KMS-11 (cell line): Measurements from ENCODE around the gene VAV2.

ENCODE experiments used
- H2AFZ ChIP-seq: fragments of 200-600 bp; sonication (generic); 2 replicates; pipeline ENCODE4 v1.6.1; 2016; ENCODE audit warnings: antibody characterized with exemption, mixed run types, low read depth
- H3K27ac ChIP-seq: fragments of 200-600 bp; sonication (generic); 2 replicates; pipeline ENCODE4 v1.6.1; 2016; ENCODE audit warnings: mild to moderate bottlenecking, mixed run types
- H3K27me3 ChIP-seq: fragments of 200-600 bp; sonication (generic); 2 replicates; pipeline ENCODE4 v1.6.1; 2017; ENCODE audit warnings: mild to moderate bottlenecking, low read depth, mixed run types, moderate library complexity; ENCODE audit not compliant: insufficient read depth
- H3K36me3 ChIP-seq: fragments of 200-600 bp; sonication (generic); 2 replicates; pipeline ENCODE4 v1.6.1; 2017; ENCODE audit warnings: mild to moderate bottlenecking, mixed run types; ENCODE audit not compliant: insufficient read depth
- H3K4me1 ChIP-seq: fragments of 200-600 bp; sonication (generic); 2 replicates; pipeline ENCODE4 v1.6.1; 2016; ENCODE audit warnings: mild to moderate bottlenecking, low read depth, mixed run types; ENCODE audit not compliant: poor library complexity, severe bottlenecking
- H3K4me2 ChIP-seq: fragments of 200-600 bp; sonication (generic); 2 replicates; pipeline ENCODE4 v1.7.0; 2016; ENCODE audit warnings: mild to moderate bottlenecking, mixed run types
- H3K4me3 ChIP-seq: fragments of 200-600 bp; sonication (generic); IDR thresholded peaks from 2 replicates; pipeline ENCODE4 v1.6.1; 2017; ENCODE audit warnings: low read depth, low read length, mixed read lengths; ENCODE audit not compliant: insufficient read depth
- H3K79me2 ChIP-seq: fragments of 200-600 bp; sonication (generic); 2 replicates; pipeline ENCODE4 v1.6.1; 2016; ENCODE audit warnings: low read depth, mixed run types; ENCODE audit not compliant: insufficient read depth
- H3K9ac ChIP-seq: fragments of 200-600 bp; sonication (generic); 2 replicates; pipeline ENCODE4 v1.6.1; 2016; ENCODE audit warnings: mild to moderate bottlenecking, mixed run types
- H4K20me1 ChIP-seq: fragments of 200-600 bp; sonication (generic); 2 replicates; pipeline ENCODE4 v1.6.1; 2016; ENCODE audit warnings: mild to moderate bottlenecking, mixed run types; ENCODE audit not compliant: insufficient read depth
- CTCF ChIP-seq: fragments of 200-600 bp; sonication (generic); conservative IDR thresholded peaks from 2 replicates; pipeline ENCODE4 v1.6.1; 2017; ENCODE audit warnings: low read depth, mild to moderate bottlenecking, antibody characterized with exemption, low read length, moderate library complexity, mixed read lengths

Gene VAV2

GRCh38 chr9:133784731-133785561 is 207.2 kb downstream of the VAV2 start:
- no peak for TF ChIP-seq CTCF
- Histone ChIP-seq H4K20me1 (no peaks in the 10 kb centered on the region), H3K9ac (no peak overlapping the region), H3K36me3 (no peaks in the 10 kb centered on the region), H3K27me3 (no peaks in the 10 kb centered on the region), H2AFZ (no peak overlapping the region), H3K27ac (no peak overlapping the region), H3K4me1 (no peaks in the 10 kb centered on the region), H3K79me2 (no peaks in the 10 kb centered on the region), H3K4me3 (no peak overlapping the region), H3K4me2 (no peak overlapping the region)

- Histone ChIP-seq H3K9ac (no peak overlapping the region), H3K27me3 (no peaks in the 10 kb centered on the region), H3K27ac (no peak overlapping the region), H3K4me3 (no peak overlapping the region), H4K20me1 (no peaks in the 10 kb centered on the region), H3K36me3 (no peaks in the 10 kb centered on the region), H3K4me1 (no peaks in the 10 kb centered on the region), H3K4me2 (no peak overlapping the region), H2AFZ (no peak overlapping the region), H3K79me2 (no peaks in the 10 kb centered on the region)
- TF ChIP-seq CTCF = no peak
These were observed 208.8 kb downstream of the VAV2 start for GRCh38 chr9:133783331-133783731.

GRCh38 chr9:133782157-133783130 is 209.7 kb downstream of the VAV2 start:
- H4K20me1 ChIP-seq = no peaks in the 10 kb centered on the region
- no peaks in the 10 kb centered on the region for H3K79me2 ChIP-seq
- peak; percentile 68 for TF ChIP-seq CTCF
- no peaks in the 10 kb centered on the region for H3K36me3 ChIP-seq
- H3K27me3 ChIP-seq = no peaks in the 10 kb centered on the region
- no peak overlapping the region for H2AFZ ChIP-seq
- no peak overlapping the region for H3K9ac ChIP-seq
- H3K27ac ChIP-seq = no peak overlapping the region
- H3K4me2 ChIP-seq = no peak overlapping the region
- H3K4me3 ChIP-seq = no peak overlapping the region
- H3K4me1 ChIP-seq = no peaks in the 10 kb centered on the region

GRCh38 chr9:133781828-133782135 is 210.3 kb downstream of the VAV2 start:
- H3K4me2 ChIP-seq = no peak overlapping the region
- H3K79me2 ChIP-seq = no peaks in the 10 kb centered on the region
- H3K4me1 ChIP-seq = no peaks in the 10 kb centered on the region
- H3K36me3 ChIP-seq = no peaks in the 10 kb centered on the region
- H4K20me1 ChIP-seq = no peaks in the 10 kb centered on the region
- no peak overlapping the region for H2AFZ ChIP-seq
- no peak for TF ChIP-seq CTCF
- no peak overlapping the region for H3K9ac ChIP-seq
- no peak overlapping the region for H3K27ac ChIP-seq
- H3K27me3 ChIP-seq = no peaks in the 10 kb centered on the region
- H3K4me3 ChIP-seq = no peak overlapping the region
